Ramos (cell line): Measurements from ENCODE around the gene TTLL8.

Experiments
- in situ Hi-C: fragments of 300-500 bp; cut with MboI; formaldehyde crosslinking; loops from one replicate; pipeline ENCODE4 v1.14.3; 2022; ENCODE audit warnings: low sequenced_read_pairs; ENCODE audit not compliant: unreplicated experiment

The TTLL8 gene

GRCh38 chr22:50027639-50028537 lies 30.2 kb downstream of the TTLL8 start:
- in situ Hi-C loops: no loop called here

GRCh38 chr22:50025993-50026392 lies 32.1 kb downstream of the TTLL8 start:
- in situ Hi-C loops: no loop called here

GRCh38 chr22:50022171-50022819 lies 35.8 kb downstream of the TTLL8 start:
- in situ Hi-C loops: no loop called here

- in situ Hi-C loops: no loop called here
Measured at GRCh38 chr22:50020606-50021005, 37.5 kb downstream of the TTLL8 start.

GRCh38 chr22:50019316-50019715 lies 38.8 kb downstream of the TTLL8 start:
- in situ Hi-C loops: no loop called here

- in situ Hi-C loops: no loop called here
Measured at GRCh38 chr22:50018608-50019285, 39.4 kb downstream of the TTLL8 start.

GRCh38 chr22:50017701-50018224 lies 40.3 kb downstream of the TTLL8 start:
- in situ Hi-C loops: no loop called here

- in situ Hi-C loops: no loop called here
Measured at GRCh38 chr22:50016988-50017700, 41.0 kb downstream of the TTLL8 start.

GRCh38 chr22:50016308-50016987 lies 41.6 kb downstream of the TTLL8 start:
- in situ Hi-C loops: no loop called here

- in situ Hi-C loops: no loop called here
Measured at GRCh38 chr22:50015451-50016307, 42.4 kb downstream of the TTLL8 start.

GRCh38 chr22:50014655-50015401 lies 43.3 kb downstream of the TTLL8 start:
- in situ Hi-C loops: no loop called here

- in situ Hi-C loops: no loop called here
Measured at GRCh38 chr22:50014053-50014501, 44.0 kb downstream of the TTLL8 start.

GRCh38 chr22:50012211-50013181 lies 45.6 kb downstream of the TTLL8 start, which contains the start of gene IL17REL:
IL17REL (minus strand) TSS chr22:50012765; CDS start chr22:50012646, 119 bp downstream.
- in situ Hi-C loops: no loop called here

- in situ Hi-C loops: no loop called here
Measured at GRCh38 chr22:50011447-50012210, 46.5 kb downstream of the TTLL8 start.

GRCh38 chr22:50010676-50011446 lies 47.2 kb downstream of the TTLL8 start:
- in situ Hi-C loops: no loop called here
